Measurements from ENCODE around the gene TGFBR1.

DNA sequence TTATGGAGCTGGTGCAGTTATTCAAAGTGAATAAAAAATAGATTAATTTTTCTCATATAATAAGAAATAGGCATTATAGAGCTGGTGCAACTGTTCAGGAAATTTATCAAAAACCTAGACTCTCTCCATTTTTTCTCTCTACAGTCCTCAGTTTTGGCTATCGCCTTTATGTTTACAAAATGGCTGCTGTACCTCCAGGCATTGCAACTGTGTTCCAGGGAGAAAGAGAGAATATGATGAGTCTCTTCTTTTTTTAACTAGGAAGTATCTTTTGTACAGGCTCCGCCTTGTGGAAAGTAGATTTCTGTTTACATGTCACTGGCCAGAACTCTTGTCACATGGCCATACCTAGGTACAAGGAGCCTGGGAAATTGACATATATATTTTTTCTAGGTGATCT lies 3.1 kb upstream of the TGFBR1 start:
- TF ChIP-seq CTCF (IDR thresholded peaks at IDR 0.05) (no peak), POLR2A (IDR thresholded peaks at IDR 0.05) (no peak)
